NCI-H510A (cell line): Measurements from ENCODE around the gene KPTN.

Experiments used
- DNase-seq: peaks from one replicate; lab custom pipeline; 2025; lab: John Stamatoyannopoulos, UW

The KPTN gene

GRCh38 chr19:47469363-47469700 lies 14.7 kb downstream of the KPTN start:
- no peak for DNase-seq

- no peak for DNase-seq
Measured at GRCh38 chr19:47467914-47468313, 16.1 kb downstream of the KPTN start.

- no peak for DNase-seq
Measured at GRCh38 chr19:47465957-47466356, 18.1 kb downstream of the KPTN start.

GRCh38 chr19:47464675-47465419 lies 19.2 kb downstream of the KPTN start:
- DNase-seq = no peak

- no peak for DNase-seq
Measured at GRCh38 chr19:47461876-47462275, 22.1 kb downstream of the KPTN start.

- no peak for DNase-seq
Measured at GRCh38 chr19:47459477-47459876, 24.5 kb downstream of the KPTN start.

GRCh38 chr19:47458672-47459071 lies 25.3 kb downstream of the KPTN start:
- DNase-seq = no peak

- no peak for DNase-seq
Measured at GRCh38 chr19:47456721-47457474, 27.1 kb downstream of the KPTN start.

GRCh38 chr19:47450478-47450877 lies 33.5 kb downstream of the KPTN start:
- no peak for DNase-seq

- no peak for DNase-seq
Measured at GRCh38 chr19:47448360-47448727, 35.7 kb downstream of the KPTN start.

- no peak for DNase-seq
Measured at GRCh38 chr19:47447470-47448359, 36.3 kb downstream of the KPTN start.

GRCh38 chr19:47446534-47447469 lies 37.2 kb downstream of the KPTN start:
- no peak for DNase-seq

- peak; percentile 45 for DNase-seq
Measured at GRCh38 chr19:47445937-47446402, 38.0 kb downstream of the KPTN start.

GRCh38 chr19:47445527-47445926 lies 38.5 kb downstream of the KPTN start:
- no peak for DNase-seq

- no peak for DNase-seq
Measured at GRCh38 chr19:47444388-47444821, 39.6 kb downstream of the KPTN start.

- no peak for DNase-seq
Measured at GRCh38 chr19:47443331-47443730, 40.7 kb downstream of the KPTN start.

GRCh38 chr19:47438793-47439220 lies 45.2 kb downstream of the KPTN start:
- DNase-seq = no peak

- no peak for DNase-seq
Measured at GRCh38 chr19:47437500-47437899, 46.5 kb downstream of the KPTN start.

- DNase-seq = peak; percentile 37
Measured at GRCh38 chr19:47436712-47437401, 47.2 kb downstream of the KPTN start.

GRCh38 chr19:47435883-47436417 lies 48.1 kb downstream of the KPTN start:
- no peak for DNase-seq
